COLO668 (cell line): Measurements from ENCODE around the gene ACTN4.
"Not testable (repeated sequence)": the region's sequence is repeated elsewhere in the genome, so short reads cannot be mapped to it uniquely, and the experiment has no call there.

Source experiments
- DNase-seq: peaks from one replicate; lab custom pipeline; 2025; ENCODE audit not compliant: unreplicated experiment; lab: John Stamatoyannopoulos, UW

The ACTN4 gene

DNA sequence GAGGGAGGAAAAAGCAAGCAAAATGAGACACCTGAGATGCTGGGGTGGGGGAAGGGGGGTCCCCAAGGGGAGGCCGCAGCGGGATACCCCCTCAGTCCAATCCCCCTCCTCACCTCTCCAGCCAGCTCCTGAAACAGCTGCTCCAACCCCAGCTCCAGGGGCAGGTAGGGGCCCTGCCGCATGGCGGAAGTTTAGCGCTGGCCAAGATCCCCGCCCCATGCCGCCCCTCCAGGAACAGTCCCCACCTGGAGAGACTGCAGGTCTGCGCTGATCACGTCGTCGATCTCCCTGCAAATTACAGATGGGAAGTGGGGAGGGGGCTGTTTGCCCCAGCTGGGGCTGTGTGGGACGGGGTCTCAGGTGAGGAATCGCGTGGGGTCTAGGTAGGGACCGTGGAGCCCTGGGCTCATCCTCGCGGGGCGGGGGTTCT is 87.8 kb downstream of the ACTN4 start:
- DNase-seq: peak; percentile 10

GRCh38 chr19:38736036-38736412 is 88.6 kb downstream of the ACTN4 start:
- DNase-seq: peak; percentile 59

DNA sequence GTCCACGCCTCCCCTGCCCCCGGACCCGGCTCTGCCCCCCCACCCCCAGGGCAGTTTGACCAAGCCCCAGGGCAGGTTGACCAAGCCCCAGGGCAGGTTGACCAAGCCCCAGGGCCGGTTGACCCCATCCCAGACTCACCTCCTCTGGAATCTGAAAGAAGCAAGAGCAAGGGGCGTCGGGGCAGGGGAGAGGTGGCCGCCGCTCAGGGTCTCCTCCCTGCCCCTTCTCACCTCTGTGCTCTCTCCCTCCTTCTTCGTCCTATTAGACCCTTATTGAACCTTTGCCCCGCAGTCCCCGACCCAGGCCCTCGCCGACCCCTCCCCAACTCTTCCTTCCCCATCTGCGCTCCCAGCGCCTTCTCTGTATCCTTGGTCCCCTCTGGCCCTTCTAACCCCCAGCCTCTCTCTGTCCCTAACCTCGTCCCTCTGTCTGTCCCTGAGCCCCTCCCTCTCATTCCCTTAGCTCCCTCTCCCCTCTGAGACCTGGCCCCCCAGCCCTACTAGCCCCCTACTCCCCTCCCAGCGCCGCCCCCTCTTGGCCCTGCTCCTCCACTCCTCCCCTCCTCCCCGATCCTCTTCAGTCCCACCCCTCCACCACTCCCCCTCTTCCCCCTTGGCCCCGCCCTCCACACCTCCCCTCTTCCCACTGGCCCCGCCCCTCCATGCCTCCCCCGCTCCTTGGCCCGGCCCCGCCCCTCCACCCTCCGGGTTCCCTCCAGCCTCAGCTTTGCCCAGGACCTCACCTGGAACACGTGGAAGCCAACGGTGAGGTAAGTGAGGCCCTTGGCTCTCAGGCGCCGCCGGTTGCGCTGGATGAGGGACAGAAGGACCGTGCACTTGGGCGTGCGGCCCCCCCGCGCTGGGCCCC is 89.2 kb downstream of the ACTN4 start:
- DNase-seq: peak; percentile 34

DNA sequence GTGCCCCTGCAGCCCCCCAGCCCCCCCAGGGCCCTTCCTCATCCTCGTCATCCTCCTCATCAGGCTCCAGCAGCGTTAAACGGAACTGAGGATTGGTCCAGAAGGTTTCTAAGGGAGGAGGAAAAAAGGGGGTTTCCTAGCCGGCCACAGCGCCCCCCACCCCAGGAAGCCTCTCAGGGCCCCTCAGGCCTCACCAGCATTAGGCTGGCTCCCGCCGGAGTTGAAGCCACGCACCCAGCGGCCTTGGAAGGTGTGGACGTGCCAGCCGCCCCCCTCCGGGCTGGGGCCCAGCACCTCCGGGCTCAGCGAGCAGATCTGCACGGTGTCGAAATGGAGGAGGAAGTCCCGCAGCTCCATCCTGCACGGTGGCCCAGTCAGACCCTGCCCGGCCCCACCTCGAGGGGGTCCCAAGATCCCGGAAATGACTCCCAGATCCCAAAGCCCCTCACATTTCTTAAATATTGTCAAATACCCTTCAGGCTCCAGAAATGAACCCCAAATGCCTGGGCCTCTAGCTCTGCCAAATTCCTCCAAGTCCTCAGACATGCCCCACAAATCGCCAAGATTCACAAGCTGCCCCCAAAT is 89.9 kb downstream of the ACTN4 start:
- DNase-seq: no peak

- no peak for DNase-seq
Measured at GRCh38 chr19:38737921-38738737, 90.7 kb downstream of the ACTN4 start.

DNA sequence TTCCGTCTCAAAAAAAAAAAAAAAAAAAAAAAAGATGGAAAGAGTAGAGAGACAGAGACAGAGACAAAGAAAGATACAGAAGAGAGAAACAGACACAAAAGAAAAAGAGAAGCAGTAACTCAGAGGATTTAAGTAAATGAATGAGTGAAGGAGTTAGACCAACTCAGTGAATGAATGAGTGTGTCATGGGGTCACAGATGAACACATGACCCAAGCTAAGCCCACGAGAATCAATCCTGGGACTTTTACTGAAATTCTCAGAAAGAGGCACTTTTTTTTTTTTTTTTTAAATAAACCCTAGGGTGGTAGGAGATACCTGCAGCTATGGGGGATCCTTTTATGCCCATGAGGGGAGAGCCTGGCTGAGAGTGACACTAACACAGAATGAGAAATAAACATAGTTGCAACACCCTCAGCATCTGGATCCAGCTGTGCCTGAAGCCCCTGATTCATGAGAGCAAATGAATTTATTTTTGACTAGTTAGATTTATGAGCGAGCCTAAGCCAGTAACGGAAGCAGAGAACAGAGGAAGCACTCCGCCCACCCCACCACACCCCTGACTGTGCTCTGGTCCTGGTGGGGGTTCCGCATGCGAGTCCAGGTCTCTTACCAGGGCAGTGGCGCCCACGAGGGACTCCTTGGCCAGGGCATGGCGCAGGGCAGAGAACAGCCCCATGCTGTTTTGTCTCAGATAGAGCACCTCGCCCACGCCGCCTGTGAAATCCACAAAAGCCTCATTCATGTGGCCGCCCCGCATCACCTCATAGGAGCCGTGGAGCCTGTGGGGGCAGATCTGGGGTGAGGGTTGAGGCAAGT is 92.2 kb downstream of the ACTN4 start:
- no peak for DNase-seq

GRCh38 chr19:38740257-38740592 is 92.8 kb downstream of the ACTN4 start:
- no peak for DNase-seq

GRCh38 chr19:38740932-38741331 is 93.5 kb downstream of the ACTN4 start:
- DNase-seq: no peak

DNA sequence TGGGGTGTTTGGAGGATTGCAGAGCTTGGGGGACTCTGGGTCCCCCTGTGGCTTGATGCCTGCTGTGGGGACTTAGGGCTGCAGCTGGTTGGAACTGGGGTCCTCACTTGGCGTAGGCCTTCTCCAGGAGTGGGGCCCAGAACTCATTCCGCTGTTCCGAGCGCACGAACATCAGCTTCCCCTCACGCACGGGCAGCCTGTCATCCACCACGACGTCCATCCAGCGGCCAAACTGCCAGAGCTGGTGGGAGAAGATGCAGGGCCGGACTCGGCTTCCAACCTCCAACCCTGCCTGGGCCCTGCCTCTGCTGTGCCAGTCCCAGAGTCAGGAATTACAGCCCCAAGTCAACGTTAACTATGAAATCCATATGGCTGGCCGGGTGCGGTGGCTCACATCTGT is 94.2 kb downstream of the ACTN4 start:
- no peak for DNase-seq

GRCh38 chr19:38742296-38742695 is 94.8 kb downstream of the ACTN4 start:
- DNase-seq: no peak

DNA sequence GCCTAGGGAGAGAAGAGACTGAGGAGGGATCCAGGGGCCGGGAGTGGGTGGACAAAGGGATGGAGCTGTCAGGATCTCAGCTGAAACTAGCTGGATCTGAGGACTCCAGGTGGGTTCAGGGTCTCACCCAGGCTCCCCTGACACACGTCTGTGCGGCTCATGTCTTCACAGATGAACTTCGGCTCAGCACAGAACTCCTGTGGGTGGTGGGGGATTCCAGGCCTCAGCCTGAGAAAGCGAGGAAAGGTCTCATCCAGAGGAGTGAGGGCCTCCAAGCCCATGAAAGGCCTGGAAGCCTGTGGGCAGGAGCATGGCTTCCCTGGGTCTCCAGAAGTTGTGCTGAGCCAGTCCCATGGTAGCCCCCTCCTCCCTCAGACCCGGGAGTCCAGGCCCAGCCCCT is 95.5 kb downstream of the ACTN4 start:
- no peak for DNase-seq

GRCh38 chr19:38743394-38744297 is 96.2 kb downstream of the ACTN4 start:
- no peak for DNase-seq

DNA sequence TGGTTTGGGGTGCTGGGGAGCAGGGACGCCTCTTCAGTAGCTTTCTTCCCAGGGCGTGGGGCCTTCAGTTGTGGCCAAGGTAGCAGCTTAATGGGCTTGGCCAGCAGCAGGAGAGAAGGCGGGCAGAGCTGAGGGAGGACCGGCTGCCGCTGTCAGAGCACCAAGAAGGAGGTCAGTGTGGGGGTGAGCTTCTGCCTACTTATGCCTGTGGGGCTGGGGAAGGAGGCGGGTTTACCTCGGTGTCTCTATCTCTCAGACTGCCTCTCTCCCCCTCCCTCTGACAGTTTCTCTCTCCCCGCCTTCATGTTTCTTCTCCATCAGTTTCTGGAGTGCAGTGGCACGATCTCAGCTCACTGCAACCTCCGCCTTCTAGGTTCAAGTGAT is 96.8 kb downstream of the ACTN4 start, which contains the start of gene CAPN12:
Gene CAPN12 (minus strand): TSS at position 177 of the 384 bp plus-strand sequence. CDS start 309 bp downstream, outside the sequence.
- DNase-seq: no peak

DNA sequence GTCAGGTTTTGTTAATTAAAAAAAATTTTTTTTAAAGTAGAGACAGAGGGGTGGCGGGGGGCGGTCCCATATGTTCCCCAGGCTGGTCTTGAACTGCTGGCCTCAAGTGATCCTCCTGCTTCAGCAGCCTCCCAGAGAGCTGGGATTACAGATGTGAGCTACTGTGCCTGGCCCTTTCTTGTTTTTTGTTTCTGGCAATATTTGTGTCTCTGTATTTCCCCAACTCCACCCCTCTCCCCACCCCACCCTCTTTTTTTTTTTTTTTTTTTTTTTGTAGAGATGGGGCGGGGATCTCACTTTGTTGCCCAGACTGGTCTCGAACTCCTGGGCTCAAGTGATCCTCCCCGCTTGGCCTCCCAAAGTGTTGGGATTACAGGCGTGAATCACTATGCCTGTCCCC is 97.4 kb downstream of the ACTN4 start:
- no peak for DNase-seq

DNA sequence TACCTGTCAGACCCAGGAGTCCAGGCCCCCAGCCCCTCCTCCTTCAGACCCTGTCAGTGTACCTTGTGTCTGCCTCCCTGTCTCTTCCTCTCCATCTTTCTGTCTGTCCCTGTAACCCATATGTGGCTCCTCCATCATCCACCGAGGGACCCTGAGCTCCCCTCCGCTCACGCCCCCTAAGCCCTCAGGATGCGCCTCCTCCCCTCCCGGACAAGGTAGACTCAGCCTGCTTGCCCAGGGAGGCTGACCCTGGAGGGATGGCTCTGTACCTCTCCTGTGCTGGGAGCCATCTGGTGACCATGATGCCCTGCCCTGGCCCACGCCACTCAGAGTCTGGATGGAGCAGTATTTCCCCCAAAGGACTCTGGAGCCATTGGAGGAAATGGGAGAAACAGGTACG is 97.9 kb downstream of the ACTN4 start:
- no peak for DNase-seq

DNA sequence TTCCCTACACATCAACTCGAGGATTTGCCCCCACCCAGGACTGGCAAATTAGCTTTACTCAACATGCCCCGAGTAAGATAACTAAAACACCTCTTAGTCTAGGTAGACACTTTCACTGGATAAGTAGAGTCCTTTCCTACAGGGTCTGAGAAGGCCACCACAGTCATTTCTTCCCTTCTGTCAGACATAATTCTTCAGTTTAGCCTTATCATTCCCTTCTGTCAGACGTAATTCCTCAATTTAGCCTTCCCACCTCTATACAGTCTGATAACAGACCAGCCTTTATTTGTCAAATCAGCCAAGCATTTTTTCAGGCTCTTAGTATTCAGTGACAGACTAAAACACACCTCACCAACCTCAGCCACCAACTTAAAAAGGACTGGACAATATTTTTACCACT is 106.3 kb downstream of the ACTN4 start:
- DNase-seq: not testable (repeated sequence)

DNA sequence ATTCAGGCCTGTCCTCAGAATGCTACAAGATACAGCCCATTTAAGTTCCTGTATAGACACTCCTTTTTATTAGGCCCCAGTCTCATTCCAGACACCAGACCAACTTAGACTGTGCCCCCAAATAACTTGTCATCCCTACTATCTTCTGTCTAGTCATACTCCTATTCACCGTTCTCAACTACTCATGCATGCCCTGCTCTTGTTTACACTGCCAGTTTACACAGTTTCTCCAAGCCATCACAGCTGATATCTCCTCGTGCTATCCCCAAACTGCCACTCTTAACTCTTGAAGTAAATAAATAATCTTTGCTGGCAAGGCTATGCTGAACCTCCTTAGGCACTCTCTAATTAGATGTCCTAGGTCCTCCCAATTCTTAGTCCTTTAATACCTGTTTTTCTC is 106.7 kb downstream of the ACTN4 start:
- DNase-seq: not testable (repeated sequence)

- no peak for DNase-seq
Measured at GRCh38 chr19:38759590-38760003, 112.1 kb downstream of the ACTN4 start.

- DNase-seq: not testable (repeated sequence)
Measured at GRCh38 chr19:38760805-38761517, 113.5 kb downstream of the ACTN4 start.
